NCI-H2227 (cell line): ENCODE measurements around the gene SPON1.
"Not testable (repeated sequence)": the region's sequence is repeated elsewhere in the genome, so short reads cannot be mapped to it uniquely, and the experiment has no call there.

Source experiments
- DNase-seq: peaks from one replicate; lab custom pipeline; 2025; ENCODE audit not compliant: unreplicated experiment; lab: John Stamatoyannopoulos, UW

SPON1 gene

GRCh38 chr11:13962562-13963168 lies at the start of gene SPON1:
TSS of gene SPON1 (plus strand) at chr11:13962723. CDS start at chr11:13962905, 182 bp downstream.
- DNase-seq = peak; percentile 58

- DNase-seq = no peak
These were observed 45.3 kb upstream of the SPON1 start for GRCh38 chr11:13917264-13917663.

- DNase-seq = no peak
These were observed 44.6 kb upstream of the SPON1 start for GRCh38 chr11:13917904-13918303.

- no peak for DNase-seq
These were observed 41.8 kb upstream of the SPON1 start for GRCh38 chr11:13920756-13921155.

- no peak for DNase-seq
These were observed 41.0 kb upstream of the SPON1 start for GRCh38 chr11:13921545-13921944.

GRCh38 chr11:13923182-13923581 lies 39.3 kb upstream of the SPON1 start:
- no peak for DNase-seq

GRCh38 chr11:13923716-13924650 lies 38.5 kb upstream of the SPON1 start:
- DNase-seq = no peak

GRCh38 chr11:13924801-13925327 lies 37.7 kb upstream of the SPON1 start:
- DNase-seq = no peak

- DNase-seq = not testable (repeated sequence)
These were observed 36.2 kb upstream of the SPON1 start for GRCh38 chr11:13926366-13926765.

- DNase-seq = no peak
These were observed 35.5 kb upstream of the SPON1 start for GRCh38 chr11:13926981-13927380.

- DNase-seq = no peak
These were observed 35.0 kb upstream of the SPON1 start for GRCh38 chr11:13927481-13927880.

GRCh38 chr11:13928566-13929251 lies 33.8 kb upstream of the SPON1 start:
- no peak for DNase-seq

GRCh38 chr11:13929395-13929891 lies 33.1 kb upstream of the SPON1 start:
- no peak for DNase-seq

GRCh38 chr11:13931356-13931755 lies 31.2 kb upstream of the SPON1 start:
- DNase-seq = no peak

- not testable (repeated sequence) for DNase-seq
These were observed 25.4 kb upstream of the SPON1 start for GRCh38 chr11:13937154-13937553.

- DNase-seq = not testable (repeated sequence)
These were observed 23.7 kb upstream of the SPON1 start for GRCh38 chr11:13938829-13939228.

- DNase-seq = no peak
These were observed 22.3 kb upstream of the SPON1 start for GRCh38 chr11:13939961-13940906.

GRCh38 chr11:13940907-13941256 lies 21.6 kb upstream of the SPON1 start:
- no peak for DNase-seq

GRCh38 chr11:13941775-13942174 lies 20.7 kb upstream of the SPON1 start:
- DNase-seq = no peak

GRCh38 chr11:13942378-13942777 lies 20.1 kb upstream of the SPON1 start:
- DNase-seq = no peak
